Thyroid gland (tissue), 4 donors: ENCODE data around the gene TNS2.

ENCODE experiments used
- CTCF ChIP-seq, 6 experiments: fragments of 200-600 bp in 3 of 6; fragments of 450-650 bp in 3 of 6; sonication (generic) in 3 of 6; IDR thresholded peaks; one replicate each; pipeline ENCODE4 v1.5.1; 2016 to 2019; ENCODE audit warnings: antibody characterized with exemption in 6 of 6, mild to moderate bottlenecking in 2 of 6, inconsistent platforms in 1 of 6, moderate library complexity in 1 of 6
- POLR2A ChIP-seq, 2 donors: fragments of 450-650 bp; IDR thresholded peaks; one replicate each; pipeline ENCODE4 v1.6.1; 2017; ENCODE audit warnings: antibody characterized with exemption in 2 of 2, mild to moderate bottlenecking in 2 of 2, moderate library complexity in 1 of 2

- TF ChIP-seq POLR2A (IDR thresholded peaks at IDR 0.05): no peak
- no peak for TF ChIP-seq CTCF (IDR thresholded peaks at IDR 0.05)
These were observed 5.7 kb upstream of the TNS2 start for GRCh38 chr12:53044052-53044581.
